ENCODE data around the gene SPDYE2. TPM values are rescaled to one million over a fixed set of nuclear protein-coding genes. Genes with fewer than 3 reads are reported as not detected.
"Not testable (repeated sequence)": the region's sequence is repeated elsewhere in the genome, so short reads cannot be mapped to it uniquely, and the experiment has no call there.

The SPDYE2 gene
- total RNA-seq, 2 experiments from 2014 or later = not detected

DNA sequence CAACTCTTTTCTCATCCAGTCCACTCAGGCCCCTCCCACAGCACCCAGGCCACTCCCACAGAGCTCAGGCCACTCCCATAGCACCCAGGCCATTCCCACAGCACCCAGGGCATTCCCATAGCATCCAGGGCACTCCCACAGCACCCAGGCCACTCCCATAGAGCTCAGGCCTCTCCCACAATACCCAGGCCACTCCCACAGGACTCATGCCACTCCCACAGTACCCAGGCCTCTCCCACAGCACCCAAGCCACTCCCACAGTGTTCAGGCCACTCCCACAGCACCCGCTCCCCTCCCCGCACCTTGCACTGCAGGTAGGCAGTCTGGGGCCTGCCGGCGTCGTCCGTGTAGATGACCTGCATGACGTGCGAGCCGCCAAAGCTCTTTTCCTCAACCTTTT lies 38.8 kb downstream of the SPDYE2 start:
- H3K4me1 Mint-ChIP-seq (ENCODE audit: low read depth); H3K27ac Mint-ChIP-seq; intact Hi-C loops (cut with micrococcal nuclease); H3K9me3 Mint-ChIP-seq; H3K36me3 Mint-ChIP-seq (ENCODE audit: low read depth); POLR2A ChIA-PET; DNase-seq; CTCF ChIA-PET; H3K4me3 Mint-ChIP-seq; H3K27me3 Mint-ChIP-seq: not testable (repeated sequence)
- peak; percentile 61 for ATAC-seq

DNA sequence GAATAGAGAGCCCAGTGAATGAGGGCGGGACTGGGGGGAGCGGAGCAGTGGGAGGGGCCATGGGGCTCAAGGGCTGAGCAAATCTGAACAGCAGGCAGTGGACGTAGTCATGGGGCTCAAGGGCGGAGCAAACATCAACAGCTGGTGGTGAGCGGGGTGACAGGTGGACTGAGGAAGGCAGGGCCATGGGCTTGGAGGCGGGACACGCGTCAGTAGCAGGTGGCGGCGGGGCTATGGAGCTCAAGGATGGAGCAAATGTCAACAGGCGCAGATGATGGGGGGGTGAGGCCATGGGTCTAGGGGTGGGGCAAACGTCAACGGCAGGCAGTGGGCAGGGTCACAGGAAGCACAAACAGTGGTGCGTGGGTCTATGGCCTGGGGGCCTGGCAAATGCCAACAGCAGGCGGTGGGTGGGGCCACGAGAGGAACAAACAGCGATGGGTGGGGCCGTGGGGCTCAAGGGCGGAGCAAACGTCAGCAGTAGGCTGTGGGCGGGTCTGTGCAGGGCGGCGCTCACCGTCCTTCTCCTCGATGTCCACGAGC lies 41.5 kb downstream of the SPDYE2 start:
- H3K9me3 Mint-ChIP-seq = not testable (repeated sequence)

DNA sequence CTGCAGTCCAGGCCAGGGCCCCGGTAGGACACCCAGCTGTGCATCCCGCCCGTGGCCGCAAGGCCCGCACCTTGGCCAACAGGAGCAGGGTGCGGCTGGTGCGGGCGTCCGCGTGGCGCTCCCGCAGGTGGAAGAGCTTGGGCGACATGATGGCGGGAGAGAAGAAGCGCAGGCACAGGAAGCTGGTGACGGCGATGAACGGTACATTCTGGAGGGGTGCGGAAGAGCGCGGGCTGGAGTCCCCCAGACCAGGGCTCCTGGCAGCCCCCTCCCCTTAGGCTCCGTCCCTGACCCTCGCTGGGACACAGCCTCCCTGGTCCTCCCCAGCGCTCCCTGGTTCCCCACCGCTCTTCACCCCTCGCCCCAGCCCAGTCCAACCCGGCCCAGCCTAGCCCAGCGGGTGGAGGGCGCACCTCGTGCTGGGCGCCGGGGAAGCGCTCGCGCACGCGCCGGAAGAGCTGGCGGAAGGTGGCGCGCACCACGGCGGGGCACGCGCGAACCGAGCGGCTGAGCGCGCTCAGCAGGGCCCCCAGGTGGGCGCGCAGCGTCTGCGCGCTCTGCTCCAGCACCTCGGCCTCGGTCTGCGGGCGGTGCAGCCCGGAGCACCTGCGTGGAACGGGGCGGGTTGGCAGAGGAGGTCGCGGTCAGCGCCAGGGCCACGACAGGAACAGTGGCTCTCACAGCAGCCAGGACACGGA lies 42.8 kb downstream of the SPDYE2 start:
- H3K4me1 Mint-ChIP-seq (ENCODE audit: low read depth); CTCF ChIA-PET; H3K27ac Mint-ChIP-seq; H3K27me3 Mint-ChIP-seq; DNase-seq; H3K4me3 Mint-ChIP-seq; H3K36me3 Mint-ChIP-seq (ENCODE audit: low read depth); H3K9me3 Mint-ChIP-seq; POLR2A ChIA-PET; intact Hi-C loops (cut with micrococcal nuclease): not testable (repeated sequence)
- ATAC-seq = peak; percentile 66

More for the DNA sequence above, 41.5 kb downstream of the SPDYE2 start:
- H3K4me1 Mint-ChIP-seq (ENCODE audit: low read depth); H3K36me3 Mint-ChIP-seq (ENCODE audit: low read depth); POLR2A ChIA-PET; CTCF ChIA-PET; H3K27ac Mint-ChIP-seq; H3K4me3 Mint-ChIP-seq; intact Hi-C loops (cut with micrococcal nuclease); H3K27me3 Mint-ChIP-seq: not testable (repeated sequence)
- peak; percentile 80 for DNase-seq
- ATAC-seq = peak; percentile 76

DNA sequence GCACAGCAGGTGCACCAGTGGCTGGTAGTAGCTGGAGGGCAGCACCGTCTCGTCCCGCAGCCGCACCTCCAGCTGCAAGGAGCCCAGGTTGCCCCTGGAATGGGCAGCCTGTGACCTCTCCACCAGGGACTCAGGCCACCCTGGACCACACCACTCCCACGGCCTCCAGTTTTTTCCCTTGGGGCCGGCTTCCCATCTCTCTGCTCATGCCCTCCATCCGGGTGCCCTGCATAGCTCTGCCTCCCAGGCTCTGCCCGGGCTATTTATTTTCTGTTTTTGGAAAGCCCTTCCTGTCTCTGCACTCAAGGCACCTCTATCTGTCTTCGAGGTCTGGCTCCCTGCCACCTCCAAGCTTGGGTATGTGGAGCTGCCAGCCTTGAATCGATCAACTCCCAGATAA lies 45.0 kb downstream of the SPDYE2 start:
- POLR2A ChIA-PET; H3K9me3 Mint-ChIP-seq; CTCF ChIA-PET; H3K27ac Mint-ChIP-seq; intact Hi-C loops (cut with micrococcal nuclease); H3K4me1 Mint-ChIP-seq (ENCODE audit: low read depth); ATAC-seq; H3K4me3 Mint-ChIP-seq; H3K27me3 Mint-ChIP-seq; H3K36me3 Mint-ChIP-seq (ENCODE audit: low read depth): not testable (repeated sequence)
- peak; percentile 1 for DNase-seq

DNA sequence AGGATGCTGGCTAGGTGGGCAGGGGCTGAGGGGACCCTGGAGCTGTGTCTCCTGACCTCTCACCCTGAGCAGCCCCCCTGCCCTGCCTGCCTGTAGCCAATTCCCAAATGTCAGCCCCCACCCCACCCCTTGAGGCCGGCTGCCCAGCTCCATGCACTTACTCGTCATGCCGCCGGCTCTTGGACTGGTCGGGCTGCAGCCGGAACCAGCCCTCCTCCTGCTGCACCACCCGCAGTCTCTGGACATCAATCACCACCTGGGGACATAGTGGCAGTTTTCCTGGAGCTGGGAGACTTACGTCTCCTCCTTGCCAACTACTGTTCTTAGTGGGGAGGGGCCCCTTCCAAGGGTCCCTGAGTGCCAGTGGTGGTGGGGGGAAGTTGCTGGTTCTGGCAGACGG lies 48.7 kb downstream of the SPDYE2 start:
- H3K4me3 Mint-ChIP-seq; ATAC-seq; H3K36me3 Mint-ChIP-seq (ENCODE audit: low read depth); H3K4me1 Mint-ChIP-seq (ENCODE audit: low read depth); DNase-seq; intact Hi-C loops (cut with micrococcal nuclease); CTCF ChIA-PET; H3K27ac Mint-ChIP-seq; H3K9me3 Mint-ChIP-seq; H3K27me3 Mint-ChIP-seq; POLR2A ChIA-PET: not testable (repeated sequence)

DNA sequence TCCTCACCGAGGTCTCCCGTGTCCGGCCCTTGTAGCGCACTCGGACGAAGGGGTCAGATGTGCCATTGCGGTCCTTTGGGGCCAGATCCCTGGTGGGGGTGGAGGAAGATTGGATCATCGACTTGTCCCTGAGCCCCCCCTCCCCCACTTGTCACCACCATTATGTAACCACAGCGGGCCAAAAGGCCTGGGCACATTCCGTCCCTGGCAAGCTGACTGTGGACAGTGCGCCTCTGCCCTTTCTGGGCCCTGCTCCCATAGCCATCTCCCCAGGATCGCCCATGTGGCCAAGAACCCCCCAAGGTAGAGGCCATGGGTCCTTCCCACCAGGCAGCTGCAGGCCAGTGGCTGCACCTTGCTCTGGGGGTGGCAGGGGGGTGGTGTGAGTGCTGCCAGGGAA lies 51.3 kb downstream of the SPDYE2 start:
- DNase-seq; H3K27ac Mint-ChIP-seq; ATAC-seq; intact Hi-C loops (cut with micrococcal nuclease); POLR2A ChIA-PET; H3K36me3 Mint-ChIP-seq (ENCODE audit: low read depth); H3K27me3 Mint-ChIP-seq; CTCF ChIA-PET; H3K4me1 Mint-ChIP-seq (ENCODE audit: low read depth); H3K9me3 Mint-ChIP-seq; H3K4me3 Mint-ChIP-seq: not testable (repeated sequence)

DNA sequence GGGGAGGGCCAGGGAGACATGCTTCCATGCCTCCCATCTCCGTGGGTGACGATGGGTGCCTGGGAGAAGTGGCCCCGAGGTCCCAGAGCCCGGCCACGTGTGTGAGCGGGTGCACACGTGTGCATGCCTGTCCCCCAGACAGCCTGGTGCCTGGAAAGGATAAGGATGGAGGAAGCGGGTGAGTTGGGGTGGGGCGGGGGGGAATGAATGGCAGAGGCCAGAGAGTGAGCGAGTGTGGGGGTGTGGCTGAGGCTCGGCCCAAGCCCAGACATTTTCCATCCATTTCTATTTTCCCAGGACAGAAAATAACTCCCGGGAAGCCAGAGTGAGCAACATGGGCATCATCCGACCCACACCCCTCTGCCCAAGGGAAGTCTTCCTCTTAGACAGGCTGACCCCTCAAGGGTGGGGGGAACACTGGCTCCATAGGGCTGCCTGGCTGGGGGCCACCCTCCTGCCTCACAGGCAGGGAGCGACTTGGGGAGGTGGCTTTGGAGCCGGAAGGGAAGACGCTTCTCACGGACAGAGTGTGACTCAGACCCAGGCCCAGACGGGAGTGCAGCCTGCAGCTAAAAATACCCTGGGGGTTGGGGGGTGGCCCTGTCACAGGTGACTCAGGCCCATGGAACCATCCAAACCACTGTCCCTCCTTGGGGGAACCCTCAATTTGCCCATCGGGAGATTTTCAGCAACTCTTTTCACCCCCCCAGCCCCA lies 53.6 kb downstream of the SPDYE2 start:
- CTCF ChIA-PET; H3K9me3 Mint-ChIP-seq; H3K27ac Mint-ChIP-seq; POLR2A ChIA-PET; H3K4me3 Mint-ChIP-seq; ATAC-seq; DNase-seq; H3K27me3 Mint-ChIP-seq; H3K36me3 Mint-ChIP-seq (ENCODE audit: low read depth); H3K4me1 Mint-ChIP-seq (ENCODE audit: low read depth); intact Hi-C loops (cut with micrococcal nuclease): not testable (repeated sequence)

DNA sequence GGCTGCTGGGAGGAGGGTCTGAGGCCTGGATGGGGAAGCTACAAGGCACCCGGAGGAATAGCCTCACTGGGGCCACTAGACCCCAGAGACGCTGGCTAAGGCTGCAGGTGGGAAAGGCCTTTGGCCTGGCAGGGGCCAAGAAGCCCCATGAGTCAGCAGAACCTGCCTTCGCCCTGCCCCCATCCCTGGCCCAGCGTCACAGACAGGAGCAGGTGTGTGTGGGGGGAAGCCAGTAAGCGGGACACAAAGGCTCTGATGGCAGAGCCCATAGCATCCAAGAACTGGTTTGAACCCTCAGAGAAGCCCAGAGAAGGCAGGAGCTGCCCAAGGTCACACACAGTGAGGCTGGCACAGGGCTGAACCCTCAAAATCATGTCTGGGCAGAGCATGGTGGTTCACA lies 55.8 kb downstream of the SPDYE2 start:
- DNase-seq; H3K27ac Mint-ChIP-seq; H3K36me3 Mint-ChIP-seq (ENCODE audit: low read depth); ATAC-seq; POLR2A ChIA-PET; H3K4me1 Mint-ChIP-seq (ENCODE audit: low read depth); intact Hi-C loops (cut with micrococcal nuclease); H3K4me3 Mint-ChIP-seq; H3K9me3 Mint-ChIP-seq; CTCF ChIA-PET; H3K27me3 Mint-ChIP-seq: not testable (repeated sequence)

DNA sequence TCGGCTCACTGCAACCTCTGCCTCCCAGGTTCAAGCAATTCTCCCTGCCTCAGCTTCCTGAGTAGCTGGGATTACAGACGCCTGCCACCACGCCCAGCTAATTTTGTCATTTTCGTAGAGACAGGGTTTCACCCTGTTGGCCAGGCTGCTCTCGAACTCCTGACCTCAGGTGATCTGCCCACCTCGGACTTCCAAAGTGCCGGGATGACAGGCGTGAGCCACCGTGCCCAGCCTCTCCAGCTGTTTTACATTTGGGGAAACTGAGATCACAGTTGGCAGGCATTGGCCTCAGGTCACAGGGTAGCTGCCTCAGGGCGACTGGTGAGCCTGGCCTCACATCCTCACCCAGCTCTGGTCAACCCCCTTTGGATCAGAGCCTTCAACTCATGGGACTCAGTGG lies 58.7 kb downstream of the SPDYE2 start:
- H3K4me1 Mint-ChIP-seq (ENCODE audit: low read depth); DNase-seq; CTCF ChIA-PET; H3K9me3 Mint-ChIP-seq; H3K4me3 Mint-ChIP-seq; H3K36me3 Mint-ChIP-seq (ENCODE audit: low read depth); ATAC-seq; intact Hi-C loops (cut with micrococcal nuclease); POLR2A ChIA-PET; H3K27me3 Mint-ChIP-seq; H3K27ac Mint-ChIP-seq: not testable (repeated sequence)

DNA sequence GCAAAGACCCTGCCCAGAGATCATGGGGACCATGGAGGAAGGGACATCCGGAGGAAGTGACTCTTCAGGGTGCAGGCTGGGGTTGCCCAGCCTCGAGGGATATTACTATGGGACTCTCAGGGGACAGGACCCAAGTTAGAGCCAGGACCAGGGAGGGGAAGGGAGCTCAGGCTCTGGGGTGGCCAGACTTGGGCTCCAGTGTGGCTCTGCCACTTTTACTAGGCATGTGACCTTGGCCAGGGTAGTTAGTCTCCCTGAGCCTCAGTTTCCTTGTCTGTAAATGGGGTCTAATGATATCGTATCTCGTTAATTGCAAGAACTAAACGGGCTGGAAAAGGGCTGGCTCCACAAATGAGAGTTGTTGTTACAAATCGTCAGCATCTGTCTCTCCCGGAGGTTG lies 59.4 kb downstream of the SPDYE2 start:
- H3K36me3 Mint-ChIP-seq (ENCODE audit: low read depth); CTCF ChIA-PET; ATAC-seq; POLR2A ChIA-PET; H3K4me1 Mint-ChIP-seq (ENCODE audit: low read depth); intact Hi-C loops (cut with micrococcal nuclease); H3K27me3 Mint-ChIP-seq; DNase-seq; H3K9me3 Mint-ChIP-seq; H3K4me3 Mint-ChIP-seq; H3K27ac Mint-ChIP-seq: not testable (repeated sequence)

DNA sequence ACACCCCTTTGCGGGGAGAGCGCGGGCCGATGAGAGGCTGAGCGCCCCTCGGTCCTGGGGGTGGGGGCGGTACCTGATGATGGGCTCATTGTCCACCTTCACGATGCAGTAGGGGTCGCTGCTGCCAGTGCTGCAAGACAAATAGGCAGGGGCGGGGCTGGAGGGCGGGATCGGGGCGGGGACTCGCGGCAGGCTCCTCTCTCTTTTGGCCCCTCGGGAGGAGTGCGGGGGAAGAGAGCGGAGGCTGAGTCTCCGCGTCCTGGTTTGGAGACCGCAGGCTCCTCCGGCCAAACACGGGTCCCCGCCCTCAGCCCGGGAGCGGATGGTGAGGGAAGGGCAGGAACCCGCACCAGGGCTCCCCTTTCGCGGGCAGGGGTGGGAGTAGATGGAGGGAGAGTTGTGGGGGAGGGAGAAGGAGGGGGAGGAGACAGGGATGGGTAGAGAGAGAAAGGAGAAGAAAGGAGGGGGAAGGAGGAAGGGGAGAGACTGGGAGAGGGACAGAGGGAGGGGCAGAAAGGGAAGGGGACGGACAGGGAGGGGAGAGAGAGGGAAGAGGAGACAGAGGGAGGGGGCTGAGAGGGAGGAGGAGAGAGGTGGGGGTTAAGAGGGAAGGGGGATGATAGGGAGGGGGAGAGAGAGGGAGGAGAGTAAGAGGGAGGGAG lies 60.1 kb downstream of the SPDYE2 start:
- DNase-seq; H3K27me3 Mint-ChIP-seq; H3K4me3 Mint-ChIP-seq; CTCF ChIA-PET; H3K36me3 Mint-ChIP-seq (ENCODE audit: low read depth); H3K27ac Mint-ChIP-seq; POLR2A ChIA-PET; H3K4me1 Mint-ChIP-seq (ENCODE audit: low read depth); H3K9me3 Mint-ChIP-seq; intact Hi-C loops (cut with micrococcal nuclease): not testable (repeated sequence)
- ATAC-seq = peak; percentile 72

Measured in activated CD8-positive, alpha-beta T cell treated with anti-CD3 and anti-CD28 coated beads for 36 hours (primary cell).